ENCODE results near the gene FOXK2.
"Not testable (repeated sequence)": the region's sequence is repeated elsewhere in the genome, so short reads cannot be mapped to it uniquely, and the experiment has no call there.

FOXK2 gene

GRCh38 chr17:82495844-82496528, 23.5 kb upstream of the FOXK2 start:
- DNase-seq: no peak

GRCh38 chr17:82496529-82497434, 22.8 kb upstream of the FOXK2 start:
- DNase-seq: peak; percentile 83

GRCh38 chr17:82497483-82498405, 21.8 kb upstream of the FOXK2 start:
- DNase-seq: no peak

- no peak for DNase-seq
Observed at GRCh38 chr17:82502207-82502606, 17.3 kb upstream of the FOXK2 start.

- DNase-seq: no peak
Observed at GRCh38 chr17:82503094-82503727, 16.3 kb upstream of the FOXK2 start.

GRCh38 chr17:82503728-82504308, 15.7 kb upstream of the FOXK2 start:
- DNase-seq: no peak

GRCh38 chr17:82505296-82505695, 14.2 kb upstream of the FOXK2 start:
- no peak for DNase-seq

- DNase-seq: not testable (repeated sequence)
Observed at GRCh38 chr17:82506402-82506801, 13.1 kb upstream of the FOXK2 start.

GRCh38 chr17:82507631-82508175, 11.8 kb upstream of the FOXK2 start:
- no peak for DNase-seq

GRCh38 chr17:82511642-82512041, 7.9 kb upstream of the FOXK2 start:
- not testable (repeated sequence) for DNase-seq

- not testable (repeated sequence) for DNase-seq
Observed at GRCh38 chr17:82513864-82514263, 5.7 kb upstream of the FOXK2 start.

- DNase-seq: no peak
Observed at GRCh38 chr17:82517230-82517865, 2.2 kb upstream of the FOXK2 start.

- DNase-seq: no peak
Observed at GRCh38 chr17:82519971-82520903, 705 bp downstream of the FOXK2 start.

GRCh38 chr17:82524540-82524939, 5.0 kb downstream of the FOXK2 start:
- DNase-seq: no peak

GRCh38 chr17:82525712-82526111, 6.2 kb downstream of the FOXK2 start:
- DNase-seq: no peak

- no peak for DNase-seq
Observed at GRCh38 chr17:82527898-82528297, 8.4 kb downstream of the FOXK2 start.

- no peak for DNase-seq
Observed at GRCh38 chr17:82528484-82529265, 9.1 kb downstream of the FOXK2 start.

- DNase-seq: no peak
Observed at GRCh38 chr17:82529914-82530300, 10.4 kb downstream of the FOXK2 start.

- no peak for DNase-seq
Observed at GRCh38 chr17:82531431-82531881, 11.9 kb downstream of the FOXK2 start.

Data from KG1 (cell line).